Embryonic facial prominence (tissue), 1 donor: ENCODE results near the gene MALL.
"Not testable (repeated sequence)": the region's sequence is repeated elsewhere in the genome, so short reads cannot be mapped to it uniquely, and the experiment has no call there.

Experiments
- DNase-seq: peaks from one replicate; pipeline ENCODE4 v3.0.0-alpha.2; 2016; ENCODE audit errors: extremely low spot score

The MALL gene

DNA sequence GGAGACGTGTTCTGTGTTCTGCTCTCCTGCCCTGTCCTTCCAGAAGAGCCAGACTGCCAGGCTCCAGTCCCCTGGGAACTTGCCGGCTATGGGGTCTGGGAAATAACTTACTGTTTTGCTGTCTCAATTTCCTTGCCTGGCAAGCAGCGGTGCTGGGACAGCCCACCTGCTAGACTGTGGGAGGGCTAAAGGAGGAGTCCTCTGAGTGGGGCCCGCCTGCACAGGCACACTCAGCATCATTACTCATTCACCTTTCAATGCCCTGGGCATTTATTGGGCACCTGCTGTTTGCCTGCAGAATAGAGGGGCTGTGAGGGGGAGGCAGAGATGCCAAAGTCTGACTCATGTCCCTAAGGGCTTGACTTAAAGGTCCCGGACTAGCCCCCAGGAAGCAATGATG lies 65.4 kb downstream of the MALL start:
- not testable (repeated sequence) for DNase-seq

DNA sequence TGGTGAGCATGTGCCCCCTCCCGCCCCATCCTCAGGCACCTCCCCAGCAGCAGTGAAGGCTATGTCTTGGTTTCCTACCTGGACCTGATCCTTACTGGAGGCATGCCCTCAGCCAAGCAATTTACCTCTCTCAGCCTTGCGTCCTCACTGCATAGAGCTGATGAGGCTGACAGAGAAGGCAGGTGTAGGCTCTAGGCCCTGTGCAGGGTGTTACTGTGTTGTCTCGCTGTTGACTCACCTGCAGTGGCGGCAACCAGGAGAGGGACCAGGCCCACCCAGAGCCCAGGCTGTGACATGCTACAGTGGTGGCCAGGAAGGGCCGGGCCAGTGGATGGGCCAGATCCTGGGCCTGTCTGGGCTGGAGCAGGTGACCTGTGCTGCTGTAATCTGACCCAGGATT lies 65.9 kb downstream of the MALL start:
- DNase-seq, result not testable (repeated sequence)

DNA sequence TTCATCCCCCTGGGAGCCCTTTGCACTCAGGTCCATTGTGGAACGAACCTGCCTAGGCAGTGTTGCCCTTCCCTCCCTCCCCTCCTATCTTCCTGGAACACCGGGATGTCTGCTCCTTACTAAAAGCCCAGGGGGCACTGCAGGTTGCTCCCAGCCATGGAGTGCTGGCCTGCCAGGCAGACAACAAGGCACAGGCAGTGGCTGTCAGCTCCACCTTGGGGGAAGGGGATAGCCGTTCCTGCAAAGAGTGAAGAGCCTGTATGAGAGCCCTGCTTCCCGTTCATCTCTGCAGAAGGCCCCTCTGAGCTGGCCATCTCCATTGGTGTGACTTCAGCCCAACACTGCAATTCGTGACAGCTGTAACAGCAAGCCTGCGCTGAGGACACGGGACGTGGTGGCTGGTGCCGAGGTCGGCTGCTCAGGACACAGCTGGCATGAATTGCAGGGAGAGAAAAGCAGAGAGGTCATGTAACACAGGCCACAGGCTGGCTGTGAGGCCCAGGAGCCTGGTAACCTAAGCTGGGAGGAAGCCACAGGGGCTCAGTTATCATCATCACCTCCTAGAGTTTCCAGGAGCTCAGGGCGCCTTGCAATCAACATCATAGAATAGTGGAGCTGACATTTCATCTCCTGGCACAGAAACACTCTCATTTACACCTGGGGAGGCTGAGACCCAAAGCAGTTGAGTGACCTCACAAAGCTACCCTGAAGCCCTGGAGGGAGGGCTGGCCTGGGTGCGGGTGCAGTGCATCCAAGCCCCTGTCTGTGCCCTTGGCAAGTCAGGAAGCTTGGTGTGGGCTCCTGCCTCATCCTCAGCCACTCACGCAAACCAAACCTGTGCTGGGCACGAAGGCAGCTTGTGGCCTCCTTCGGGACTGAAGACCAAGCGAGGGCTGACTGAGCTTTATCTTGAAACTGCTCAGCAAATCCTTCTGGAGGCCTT lies 67.1 kb downstream of the MALL start:
- DNase-seq, result not testable (repeated sequence)

DNA sequence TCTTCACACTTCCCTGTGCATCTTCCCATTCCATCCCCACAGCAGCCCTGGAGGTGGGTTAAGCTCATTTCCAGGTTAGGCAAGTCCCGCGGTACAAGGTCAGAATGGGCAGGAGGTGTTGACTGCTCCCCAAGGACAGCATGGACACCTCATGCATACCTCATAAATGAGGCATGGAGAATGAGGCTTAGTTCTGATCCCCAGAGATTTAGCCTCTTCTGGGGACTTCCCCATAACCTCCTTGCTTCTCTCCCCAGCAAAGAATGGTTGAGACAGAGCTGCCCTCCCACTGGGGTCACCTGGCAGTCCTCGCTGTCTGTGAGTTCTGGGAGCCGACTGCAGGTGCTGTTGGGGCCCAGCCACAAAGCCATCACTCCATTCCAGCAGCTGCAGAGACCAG lies 68.4 kb downstream of the MALL start:
- not testable (repeated sequence) for DNase-seq

DNA sequence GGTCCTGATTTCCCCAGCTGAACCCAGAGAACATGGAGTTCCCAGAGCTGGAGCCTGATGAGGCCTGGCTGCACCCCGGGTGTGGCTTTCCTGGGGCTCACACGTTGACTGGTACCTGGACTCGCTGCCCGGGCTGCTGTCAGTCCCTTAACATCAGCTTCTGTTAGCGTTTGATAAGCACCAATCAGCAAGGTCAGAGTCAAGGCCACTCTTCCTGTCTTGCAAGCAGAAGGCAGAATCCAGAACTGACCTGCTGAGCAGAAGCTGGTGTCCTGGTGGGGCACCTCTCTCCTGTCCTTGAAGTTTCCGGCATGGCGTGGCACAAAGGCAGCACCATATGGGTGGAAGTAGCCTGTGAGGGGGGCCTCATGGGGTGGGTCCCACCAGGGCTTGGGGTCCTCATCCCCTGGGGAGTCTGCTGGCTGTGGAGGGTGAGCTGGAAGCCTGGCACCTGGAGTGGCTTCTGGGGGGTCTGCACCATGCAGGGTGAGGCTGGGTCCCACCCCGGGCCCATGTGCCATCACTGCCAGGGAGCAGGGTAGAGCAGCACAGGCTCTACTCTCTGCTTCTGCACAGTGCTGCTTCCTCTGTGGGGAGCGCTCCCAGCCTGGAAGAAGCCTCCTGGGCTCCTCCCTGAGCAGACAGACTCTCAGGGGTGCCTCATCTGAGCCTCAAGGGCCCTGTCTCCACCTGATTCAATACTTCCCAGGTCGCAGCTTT lies 73.5 kb downstream of the MALL start:
- not testable (repeated sequence) for DNase-seq

DNA sequence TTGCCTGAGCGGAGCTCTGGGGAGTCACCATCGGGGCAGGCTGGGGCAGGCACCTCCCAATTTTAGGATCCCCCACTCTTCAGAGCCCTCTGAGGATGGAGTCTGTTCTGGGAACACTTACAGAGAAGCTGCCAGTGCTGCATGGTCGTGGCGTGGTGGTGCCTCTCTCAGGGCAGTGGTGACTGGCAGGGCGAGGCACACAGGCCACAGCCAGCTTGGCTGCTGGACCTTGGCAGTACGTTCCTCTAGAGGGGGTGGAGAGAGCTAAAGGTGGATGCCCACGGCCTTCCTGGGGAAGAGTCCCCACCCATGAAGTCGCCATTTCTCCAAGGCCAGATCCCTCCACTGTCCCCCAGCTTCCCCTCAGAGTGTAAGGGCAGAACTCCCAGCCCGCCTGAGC lies 78.3 kb downstream of the MALL start:
- DNase-seq, result not testable (repeated sequence)

DNA sequence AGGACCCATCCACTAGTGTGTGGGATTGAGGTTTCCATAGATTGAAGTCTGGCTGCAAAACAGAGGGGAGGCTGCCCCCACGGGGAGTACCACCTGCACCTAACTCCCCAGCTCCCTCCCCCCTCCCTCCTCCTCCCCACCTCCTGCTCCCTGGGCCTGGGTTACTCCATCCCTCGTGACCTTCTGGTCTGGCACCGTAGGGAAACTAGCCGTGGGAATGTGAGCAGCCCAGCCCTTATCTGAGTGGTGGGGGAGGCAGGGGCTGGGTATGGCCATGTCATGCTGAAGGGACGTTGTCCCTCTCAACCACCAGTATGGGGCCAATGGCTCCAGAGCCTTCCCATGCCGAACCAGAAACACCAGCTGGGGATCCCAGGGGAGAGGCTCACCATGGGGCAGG lies 80.2 kb downstream of the MALL start:
- not testable (repeated sequence) for DNase-seq

DNA sequence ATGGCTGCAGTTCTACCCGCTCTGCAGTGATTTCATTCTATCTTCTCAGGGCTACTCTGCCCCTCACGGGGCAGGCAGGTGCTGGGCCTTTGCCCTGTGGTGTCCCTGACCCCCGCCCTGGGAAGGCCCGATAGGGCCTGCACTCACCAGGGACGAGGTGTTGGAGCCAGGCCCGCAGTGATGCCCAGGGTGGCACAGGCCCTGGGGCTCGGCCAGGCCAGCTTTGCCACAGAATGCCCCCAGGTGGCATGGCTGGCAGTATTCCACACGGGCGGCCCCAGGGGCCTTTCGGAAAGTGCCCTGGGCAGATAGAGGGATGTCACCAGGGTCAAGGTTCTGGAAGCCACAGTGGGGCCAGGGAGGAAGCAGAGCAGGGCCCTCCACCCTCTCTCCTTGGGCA lies 80.7 kb downstream of the MALL start:
- not testable (repeated sequence) for DNase-seq
